ENCODE measurements around the gene IFIH1.

IFIH1 gene

DNA sequence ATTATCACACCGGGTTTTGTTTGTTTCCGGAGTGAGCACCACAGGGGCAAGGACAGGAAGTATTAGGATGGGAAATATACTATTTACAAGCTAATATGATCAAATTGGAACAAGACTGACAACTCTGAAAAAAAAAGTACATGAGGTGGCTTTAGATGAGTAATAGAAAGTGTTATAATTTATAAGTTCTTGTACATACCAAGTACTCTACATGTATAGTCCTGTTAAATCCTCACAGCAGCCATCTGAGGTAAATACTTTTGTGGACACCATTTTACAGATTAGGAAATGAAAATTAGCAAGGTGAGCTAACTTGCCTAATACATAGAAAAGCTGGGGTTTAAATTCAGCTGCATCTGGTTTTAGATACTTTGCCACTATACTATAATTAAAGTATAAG lies 86.5 kb downstream of the IFIH1 start:
- Mint-ChIP-seq H3K9me3 (no peaks in the 10 kb centered on the region), H3K4me3 (no peak overlapping the region), H3K36me3 (ENCODE audit: low read depth) (no peaks in the 10 kb centered on the region), H3K27ac (no peak overlapping the region), H3K27me3 (peaks cover 12% of the 10 kb centered on the region), H3K4me1 (no peaks in the 10 kb centered on the region)
- DNase-seq (no peak), ATAC-seq (no peak)

GRCh38 chr2:162230761-162231160 lies 87.7 kb downstream of the IFIH1 start:
- ATAC-seq: no peak
- Mint-ChIP-seq H3K4me1 (no peaks in the 10 kb centered on the region), H3K27ac (no peak overlapping the region), H3K27me3 (peaks cover 11% of the 10 kb centered on the region), H3K36me3 (ENCODE audit: low read depth) (no peaks in the 10 kb centered on the region), H3K4me3 (no peak overlapping the region), H3K9me3 (no peaks in the 10 kb centered on the region)
- DNase-seq: no peak

DNA sequence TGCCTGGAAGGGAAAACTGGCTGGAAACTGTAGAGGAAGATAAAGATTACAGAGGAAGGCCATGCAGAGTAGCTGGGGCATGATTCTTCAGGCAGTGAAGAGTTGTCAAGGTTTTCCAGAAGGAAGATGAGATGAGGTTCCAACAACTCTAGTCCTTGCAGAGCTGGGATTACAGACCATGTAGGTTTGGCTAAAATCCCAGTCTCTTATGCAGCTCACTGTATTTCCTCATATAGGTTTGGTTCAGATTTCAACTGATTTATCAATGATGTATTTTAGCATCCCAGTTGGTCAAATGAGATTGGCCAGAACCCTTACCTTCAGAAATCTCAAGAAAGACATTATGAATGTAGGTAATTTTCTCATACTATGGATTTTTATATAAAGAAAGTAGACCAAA lies 91.6 kb downstream of the IFIH1 start:
- H3K9me3 Mint-ChIP-seq: no peaks in the 10 kb centered on the region
- no peak overlapping the region for H3K4me3 Mint-ChIP-seq
- peaks cover 8% of the 10 kb centered on the region for H3K27me3 Mint-ChIP-seq
- H3K27ac Mint-ChIP-seq: no peak overlapping the region
- ATAC-seq (no peak), DNase-seq (no peak)
- H3K36me3 Mint-ChIP-seq (ENCODE audit: low read depth): no peaks in the 10 kb centered on the region
- H3K4me1 Mint-ChIP-seq: no peaks in the 10 kb centered on the region

DNA sequence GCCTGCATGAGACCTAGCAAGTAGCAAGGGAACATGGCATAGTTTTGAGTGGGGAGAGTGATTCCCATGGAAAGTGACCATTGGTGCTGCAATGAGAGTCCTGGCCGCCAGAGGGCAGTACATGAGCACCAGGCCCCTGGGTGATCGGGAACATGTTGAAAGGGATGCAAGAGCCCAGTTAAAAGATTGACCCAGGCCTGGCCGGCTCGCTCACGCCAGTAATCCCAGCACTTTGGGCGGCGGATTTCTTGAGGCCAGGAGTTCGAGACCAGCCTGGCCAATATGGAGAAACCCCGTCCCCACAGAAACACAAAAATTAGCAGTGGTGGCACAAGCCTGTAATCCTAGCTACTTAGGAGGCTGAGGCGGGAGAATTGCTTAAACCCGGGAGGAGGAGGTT lies 97.4 kb downstream of the IFIH1 start:
- H3K4me1 Mint-ChIP-seq: no peaks in the 10 kb centered on the region
- peak; percentile 66 for DNase-seq

DNA sequence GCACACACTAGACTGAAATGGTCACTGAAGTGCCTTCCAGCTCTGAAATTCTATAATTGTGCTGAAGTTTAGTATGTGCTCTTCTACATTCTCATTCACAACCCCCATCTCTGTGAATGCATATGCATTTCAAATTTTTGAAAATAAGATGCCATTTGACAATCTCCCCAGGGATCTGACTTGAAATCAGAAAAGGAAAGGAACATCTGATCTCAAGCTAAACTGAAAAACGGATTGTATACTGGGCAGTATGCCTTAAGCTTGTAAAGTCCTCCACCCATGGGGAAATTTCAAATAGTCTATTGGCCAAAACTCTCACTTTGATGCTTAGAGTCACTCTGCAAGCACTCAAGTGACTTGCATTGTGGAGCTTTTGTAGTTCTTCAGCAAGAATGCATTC lies 98.1 kb downstream of the IFIH1 start:
- Mint-ChIP-seq H3K9me3 (no peaks in the 10 kb centered on the region), H3K4me1 (no peaks in the 10 kb centered on the region), H3K27me3 (peaks cover 12% of the 10 kb centered on the region), H3K27ac (no peak overlapping the region), H3K36me3 (ENCODE audit: low read depth) (no peaks in the 10 kb centered on the region), H3K4me3 (no peak overlapping the region)
- ATAC-seq: no peak
- DNase-seq: no peak

More for the DNA sequence above, 97.4 kb downstream of the IFIH1 start:
- no peak overlapping the region for H3K4me3 Mint-ChIP-seq
- peaks cover 15% of the 10 kb centered on the region for H3K27me3 Mint-ChIP-seq
- H3K36me3 Mint-ChIP-seq (ENCODE audit: low read depth): no peaks in the 10 kb centered on the region
- H3K27ac Mint-ChIP-seq: no peak overlapping the region
- H3K9me3 Mint-ChIP-seq: no peaks in the 10 kb centered on the region
- peak; percentile 65 for ATAC-seq

DNA sequence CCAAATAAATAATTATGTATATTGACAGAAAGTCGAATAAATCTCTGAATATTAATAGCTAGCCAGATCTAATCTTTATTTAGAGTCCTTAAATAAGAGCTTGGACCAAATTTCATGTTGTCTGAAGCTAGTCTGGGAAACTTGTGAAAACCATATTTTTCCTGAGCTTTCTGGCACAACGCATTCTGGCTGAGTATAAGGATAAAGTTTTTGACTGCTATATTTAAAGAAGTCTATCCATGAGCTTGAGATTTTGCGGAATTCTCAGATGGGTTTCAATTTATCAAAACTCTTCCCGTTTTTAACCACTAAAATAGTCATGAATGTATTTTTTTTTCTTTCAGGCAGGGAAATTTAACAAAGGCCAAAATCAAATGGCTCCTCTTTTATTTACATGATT lies 99.1 kb downstream of the IFIH1 start:
- Mint-ChIP-seq H3K27me3 (peaks cover 10% of the 10 kb centered on the region), H3K9me3 (no peaks in the 10 kb centered on the region), H3K27ac (no peak overlapping the region), H3K4me3 (no peak overlapping the region), H3K4me1 (no peaks in the 10 kb centered on the region), H3K36me3 (ENCODE audit: low read depth) (no peaks in the 10 kb centered on the region)
- DNase-seq: no peak
- ATAC-seq: no peak

- Mint-ChIP-seq H3K4me3 (no peak overlapping the region), H3K27ac (no peak overlapping the region), H3K4me1 (no peaks in the 10 kb centered on the region), H3K27me3 (peaks cover 11% of the 10 kb centered on the region), H3K36me3 (ENCODE audit: low read depth) (no peaks in the 10 kb centered on the region), H3K9me3 (no peaks in the 10 kb centered on the region)
- DNase-seq: no peak
- ATAC-seq: no peak
These were observed 100.9 kb downstream of the IFIH1 start for GRCh38 chr2:162217598-162217997.
